ENCODE measurements around the gene CAPN11.

DNA sequence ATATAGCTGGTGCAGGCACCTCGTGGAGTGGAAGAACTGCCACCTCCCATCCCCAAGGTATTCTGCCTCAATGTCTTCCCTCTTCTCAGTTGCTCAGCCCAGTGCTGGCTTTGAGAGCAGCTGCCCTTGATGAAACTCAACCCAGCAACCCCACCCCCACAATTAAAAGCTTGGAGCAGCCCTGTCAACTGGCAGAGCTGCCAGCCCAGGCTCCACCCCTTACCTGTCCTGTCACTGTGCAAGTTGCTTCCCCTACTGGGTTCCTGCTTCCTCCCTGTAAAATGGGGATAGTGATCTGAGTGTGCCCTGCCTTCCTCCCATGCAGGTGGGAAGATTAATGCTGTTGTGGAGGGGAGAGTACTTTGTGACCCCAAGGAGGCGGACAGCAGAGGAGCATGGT lies 26.7 kb upstream of the CAPN11 start:
- TF ChIP-seq, protein P1, sequence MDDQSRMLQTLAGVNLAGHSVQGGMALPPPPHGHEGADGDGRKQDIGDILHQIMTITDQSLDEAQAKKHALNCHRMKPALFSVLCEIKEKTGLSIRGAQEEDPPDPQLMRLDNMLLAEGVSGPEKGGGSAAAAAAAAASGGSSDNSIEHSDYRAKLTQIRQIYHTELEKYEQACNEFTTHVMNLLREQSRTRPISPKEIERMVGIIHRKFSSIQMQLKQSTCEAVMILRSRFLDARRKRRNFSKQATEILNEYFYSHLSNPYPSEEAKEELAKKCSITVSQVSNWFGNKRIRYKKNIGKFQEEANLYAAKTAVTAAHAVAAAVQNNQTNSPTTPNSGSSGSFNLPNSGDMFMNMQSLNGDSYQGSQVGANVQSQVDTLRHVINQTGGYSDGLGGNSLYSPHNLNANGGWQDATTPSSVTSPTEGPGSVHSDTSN (CRISPR knock-in tag; IDR thresholded peaks at IDR 0.05): no peak
- TF ChIP-seq SCRT2 (tag by site-specific recombination; IDR thresholded peaks at IDR 0.05): no peak
- no peak for TF ChIP-seq SCRT1 (tag by site-specific recombination; IDR thresholded peaks at IDR 0.05; ENCODE audit: borderline replicate concordance)

All from HEK293 (cell line).